Pancreas (tissue), 10 donors: ENCODE measurements around the gene PPP1R1B. TPM values are rescaled to one million over a fixed set of nuclear protein-coding genes. Genes with fewer than 3 reads are reported as not detected.

Experiments used
- ATAC-seq, 4 donors: fragments of 200-7000 bp; cut with Tn5 transposase; one replicate each; pipeline versions ENCODE4 v1.8.0 to v1.9.1; 2020; ENCODE audit warnings: mild to moderate bottlenecking in 4 of 4, moderate library complexity in 4 of 4
- DNase-seq, 6 donors: peaks; one replicate each; pipeline ENCODE4 v3.0.0-alpha.2; 2020
- FAIRE-seq: peaks from 2 replicates; lab custom pipeline; 2012; peaks lifted over from hg19 to GRCh38; lab: Jason Lieb, UNC
- H3K27ac ChIP-seq, 4 donors: fragments of 200-600 bp; sonication (generic); 1 replicate in 3 of 4; 2 replicates in 1 of 4; pipeline versions ENCODE4 v1.5.0 to v1.8.0; 2020
- H3K27me3 ChIP-seq, 4 donors: fragments of 200-600 bp; one replicate each; pipeline ENCODE4 v1.8.0; 2021
- H3K36me3 ChIP-seq, 3 donors: fragments of 200-600 bp; sonication (generic) in 1 of 3; one replicate each; pipeline versions ENCODE4 v1.5.0 to v1.8.0; 2020 to 2021
- H3K4me1 ChIP-seq, 3 donors: fragments of 200-600 bp; one replicate each; pipeline ENCODE4 v1.8.0; 2021
- H3K4me3 ChIP-seq, 4 donors: fragments of 200-600 bp; sonication (generic) in 2 of 4; one replicate each; pipeline versions ENCODE4 v1.5.0 to v1.8.0; 2020 to 2021
- H3K9me3 ChIP-seq, 4 donors: fragments of 200-600 bp; one replicate each; pipeline ENCODE4 v1.8.0; 2021
- WGBS, 2 donors: extraction: QIAGEN DNeasy Blood & Tissue Kit; methylation state at CpG; one replicate each; pipeline ENCODE4 v1.1.7; 2013; 5-methylcytosine and 5-hydroxymethylcytosine counted together
- intact Hi-C, 3 donors: fragments of 100-400 bp; cut with DNase I; formaldehyde crosslinking; loops; one replicate each; pipeline versions ENCODE4 v1.11.1 to v1.14.2; 2022
- polyA plus RNA-seq, 2 donors: library from polyadenylated mRNA; stranded (reverse); fragments of 200-250 nt; gene quantifications; one replicate each; pipeline ENCODE4 v1.2.3, GENCODE V29; 2013
- total RNA-seq, 6 donors: library from RNA; stranded (reverse); fragmentation: NEBNext Ultra II Directional in 4 of 6; extraction: Animal tissue kit (Norgen Biotek cat#: 25700) in 4 of 6; gene quantifications; one replicate each; pipeline versions ENCODE4 v1.2.1 to v1.2.4, GENCODE V29; 2021 to 2023
- TF ChIP-seq, protein P1 (sequence below), 4 donors: fragments of 200-600 bp; sonication (generic) in 3 of 4; IDR thresholded peaks; one replicate each; pipeline versions ENCODE4 v1.5.0 to v1.8.0; 2021; ENCODE audit warnings: antibody characterized with exemption in 4 of 4
- donor health status: healthy with polysubstance abuse.
- donor health status: DM: no; HTN: no; CAD: no; lungs with moderate emphysema.
- donor health status: DM: no; HTN: no; CAD: no.
- donor health status: control.
- donor health status: control.
- donor health status: Bipolar disorder and iron deficiency.
- donor health status: DM: yes; HTN: yes; CAD: no.
- donor health status: DM: no; HTN: no; CAD: no.
- donor health status: DM: no; HTN: no; CAD: no.
- donor health status: DM: yes; HTN: yes; CAD: no.

The PPP1R1B gene
- total and polyA plus RNA-seq, 8 donors: 42.8 to 201 (median 63.5) TPM

DNA sequence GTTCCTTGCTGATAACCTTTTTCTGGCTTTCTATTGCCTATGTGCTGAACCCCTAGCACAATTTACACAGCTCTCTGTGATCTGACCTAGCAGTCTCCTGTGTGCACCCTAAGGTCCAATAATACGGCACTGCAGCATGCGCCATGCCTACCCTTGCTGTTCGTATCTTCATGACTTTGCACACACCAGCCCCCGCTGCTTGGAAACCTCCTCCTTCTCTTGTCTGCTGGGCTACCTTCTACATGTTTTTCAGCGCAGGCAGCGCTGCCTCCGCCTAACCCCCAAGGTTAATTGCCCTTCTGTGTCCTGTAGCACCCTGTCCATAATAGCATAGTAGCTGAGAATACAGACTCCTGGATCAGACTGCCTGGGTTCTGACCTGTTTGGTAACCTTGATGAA lies 11.6 kb downstream of the PPP1R1B start:
- Histone ChIP-seq H3K36me3 (no peaks in the 10 kb centered on the region), H3K4me3 (peak overlapping the region in 1 of 4 donors; percentile 94), H3K9me3 (no peaks in the 10 kb centered on the region), H3K27me3 (no peaks in the 10 kb centered on the region), H3K4me1 (peaks cover 6 to 33% (median 14%) of the 10 kb centered on the region in 3 donors), H3K27ac (no peak overlapping the region)
- 84 to 90% methylated on average over 7 of the region's 7 CpGs for WGBS, 2 donors
- intact Hi-C loops: no loop called here
- no peak for FAIRE-seq
- DNase-seq: no peak
- no peak for ATAC-seq
- TF ChIP-seq, protein P1, sequence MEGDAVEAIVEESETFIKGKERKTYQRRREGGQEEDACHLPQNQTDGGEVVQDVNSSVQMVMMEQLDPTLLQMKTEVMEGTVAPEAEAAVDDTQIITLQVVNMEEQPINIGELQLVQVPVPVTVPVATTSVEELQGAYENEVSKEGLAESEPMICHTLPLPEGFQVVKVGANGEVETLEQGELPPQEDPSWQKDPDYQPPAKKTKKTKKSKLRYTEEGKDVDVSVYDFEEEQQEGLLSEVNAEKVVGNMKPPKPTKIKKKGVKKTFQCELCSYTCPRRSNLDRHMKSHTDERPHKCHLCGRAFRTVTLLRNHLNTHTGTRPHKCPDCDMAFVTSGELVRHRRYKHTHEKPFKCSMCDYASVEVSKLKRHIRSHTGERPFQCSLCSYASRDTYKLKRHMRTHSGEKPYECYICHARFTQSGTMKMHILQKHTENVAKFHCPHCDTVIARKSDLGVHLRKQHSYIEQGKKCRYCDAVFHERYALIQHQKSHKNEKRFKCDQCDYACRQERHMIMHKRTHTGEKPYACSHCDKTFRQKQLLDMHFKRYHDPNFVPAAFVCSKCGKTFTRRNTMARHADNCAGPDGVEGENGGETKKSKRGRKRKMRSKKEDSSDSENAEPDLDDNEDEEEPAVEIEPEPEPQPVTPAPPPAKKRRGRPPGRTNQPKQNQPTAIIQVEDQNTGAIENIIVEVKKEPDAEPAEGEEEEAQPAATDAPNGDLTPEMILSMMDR (IDR thresholded peaks at IDR 0.05): no peak

DNA sequence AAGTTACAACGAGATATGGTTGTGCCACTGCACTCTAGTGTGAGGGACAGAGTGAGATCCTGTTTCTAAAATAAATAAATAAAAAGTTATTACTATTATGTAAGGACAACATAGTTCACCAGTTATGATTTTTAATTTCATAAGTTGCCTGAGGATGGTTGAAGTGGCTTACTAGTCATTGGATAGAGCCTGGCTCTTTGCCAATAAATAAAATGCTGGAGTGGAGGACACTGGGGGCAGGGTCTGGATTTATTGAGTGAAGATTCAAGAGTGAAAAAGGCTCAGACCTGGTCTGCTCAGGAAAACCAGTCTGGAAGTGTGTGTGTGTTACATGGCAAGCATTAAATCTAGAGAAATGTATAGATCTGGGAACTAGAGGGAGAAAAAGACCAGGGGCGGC lies 12.3 kb downstream of the PPP1R1B start:
- Histone ChIP-seq H3K27ac (no peak overlapping the region), H3K9me3 (no peaks in the 10 kb centered on the region), H3K4me1 (peaks cover 6 to 33% (median 14%) of the 10 kb centered on the region in 3 donors), H3K4me3 (no peak overlapping the region), H3K36me3 (no peaks in the 10 kb centered on the region), H3K27me3 (no peaks in the 10 kb centered on the region)
- WGBS, 2 donors: 86 to 89% methylated on average over 2 of the region's 2 CpGs
- intact Hi-C loops: no loop called here
- TF ChIP-seq, protein P1 (IDR thresholded peaks at IDR 0.05): no peak
- DNase-seq: no peak
- no peak for ATAC-seq
- FAIRE-seq: no peak

DNA sequence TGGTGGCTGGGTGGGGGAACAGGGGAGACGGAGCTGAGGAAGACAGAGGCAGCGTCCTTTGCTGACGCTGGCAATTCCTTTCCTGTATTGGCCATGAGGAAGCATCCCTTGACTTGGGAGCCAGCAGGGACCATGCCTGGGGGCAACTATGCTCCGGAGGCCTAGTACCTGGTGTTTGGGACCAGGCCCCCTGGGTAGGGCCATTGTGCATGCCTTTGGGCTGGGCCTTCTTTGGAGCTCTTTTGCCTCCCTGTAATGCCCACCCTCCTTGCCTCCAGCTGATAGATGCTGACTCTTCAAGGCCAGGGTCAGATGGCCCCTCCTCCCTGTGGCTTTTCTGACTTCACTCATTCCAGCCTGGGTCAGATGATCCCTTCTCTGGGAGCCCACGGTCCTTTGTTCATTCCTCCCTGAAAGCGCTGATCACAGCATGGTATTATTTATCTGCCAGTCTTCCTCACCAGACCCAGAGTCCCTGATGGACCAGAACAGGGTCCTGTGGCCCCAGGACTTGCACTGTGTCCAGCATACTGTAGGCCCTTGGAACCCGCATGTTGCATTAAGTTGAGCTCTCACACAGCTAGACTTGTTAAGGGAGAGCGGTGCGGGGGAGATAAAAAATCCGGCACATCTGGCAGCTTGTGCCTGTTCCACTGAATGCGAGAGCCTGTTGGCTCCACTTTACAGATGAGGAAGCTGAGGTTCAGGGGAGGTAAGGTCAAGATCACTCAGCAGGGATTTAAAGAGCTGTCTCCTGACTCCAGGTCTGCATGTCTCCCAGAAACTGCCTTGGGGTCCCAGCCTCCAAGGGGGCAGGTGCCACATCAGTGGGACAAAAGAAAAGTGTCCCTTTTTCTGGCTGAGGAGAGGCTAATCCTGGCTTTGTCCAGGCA lies 13.1 kb downstream of the PPP1R1B start:
- Histone ChIP-seq H3K9me3 (no peaks in the 10 kb centered on the region), H3K4me3 (no peak overlapping the region), H3K36me3 (no peaks in the 10 kb centered on the region), H3K4me1 (peaks cover 6 to 33% (median 14%) of the 10 kb centered on the region in 3 donors), H3K27me3 (no peaks in the 10 kb centered on the region), H3K27ac (no peak overlapping the region)
- ATAC-seq: no peak
- FAIRE-seq: no peak
- intact Hi-C loops: no loop called here
- 83 to 85% methylated on average over 11 of the region's 11 CpGs for WGBS, 2 donors
- no peak for DNase-seq
- TF ChIP-seq, protein P1 (IDR thresholded peaks at IDR 0.05): no peak

DNA sequence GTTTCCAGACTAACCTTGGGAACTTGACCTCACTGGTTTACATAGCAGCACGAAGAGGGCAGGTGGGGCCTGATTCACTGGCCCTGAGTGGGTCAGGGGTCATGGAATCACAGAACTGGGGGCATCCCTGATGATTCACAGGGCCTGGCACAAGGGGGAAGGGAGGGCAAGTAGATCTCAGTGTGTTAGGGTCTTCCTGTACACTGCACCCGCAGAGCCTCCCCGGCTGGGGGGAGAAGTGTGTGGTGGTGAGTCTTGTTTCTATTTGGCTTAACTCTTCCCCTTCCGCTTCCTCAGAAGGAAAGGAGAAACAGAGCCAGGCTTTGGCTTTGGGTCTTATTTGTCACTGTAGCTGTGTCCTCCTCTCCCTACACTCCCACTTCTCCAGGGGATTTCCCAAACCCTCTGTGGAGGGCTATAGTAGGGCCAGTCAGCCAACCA lies 13.9 kb downstream of the PPP1R1B start:
- Histone ChIP-seq H3K9me3 (no peaks in the 10 kb centered on the region), H3K27ac (no peak overlapping the region), H3K4me3 (no peak overlapping the region), H3K36me3 (no peaks in the 10 kb centered on the region), H3K4me1 (peaks cover 6 to 33% (median 14%) of the 10 kb centered on the region in 3 donors), H3K27me3 (no peaks in the 10 kb centered on the region)
- no peak for ATAC-seq
- DNase-seq: no peak
- intact Hi-C loops: no loop called here
- TF ChIP-seq, protein P1 (IDR thresholded peaks at IDR 0.05): no peak
- no peak for FAIRE-seq
- WGBS, 2 donors: 41 to 51% methylated on average over 4 of the region's 4 CpGs

DNA sequence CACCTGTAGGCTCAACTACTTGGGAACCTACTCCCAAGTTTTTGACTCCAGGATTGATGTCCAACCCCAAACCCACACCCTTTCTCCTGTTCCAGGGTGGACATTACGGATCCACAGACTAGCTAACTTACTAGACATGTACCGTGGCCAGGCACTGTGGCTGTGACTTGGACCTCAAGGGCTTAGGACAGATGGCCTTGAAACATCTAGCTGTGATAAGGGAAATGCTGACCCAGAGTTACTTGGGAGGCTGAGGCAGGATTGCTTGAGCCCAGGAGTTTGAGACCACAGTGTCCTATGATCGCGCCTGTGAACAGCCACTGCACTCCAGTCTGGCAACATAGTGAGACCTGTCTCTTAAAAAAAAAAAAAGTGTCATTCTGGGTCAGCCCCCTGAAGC lies 14.3 kb downstream of the PPP1R1B start:
- no peaks in the 10 kb centered on the region for H3K36me3 ChIP-seq

More for the DNA sequence above, 14.3 kb downstream of the PPP1R1B start:
- peaks cover 5 to 30% (median 13%) of the 10 kb centered on the region in 3 donors for H3K4me1 ChIP-seq
- H3K4me3 ChIP-seq: no peak overlapping the region
- ATAC-seq: no peak
- TF ChIP-seq, protein P1 (IDR thresholded peaks at IDR 0.05): no peak
- intact Hi-C loops: no loop called here
- no peaks in the 10 kb centered on the region for H3K27me3 ChIP-seq
- no peak overlapping the region for H3K27ac ChIP-seq
- no peak for FAIRE-seq
- no peak for DNase-seq
- H3K9me3 ChIP-seq: no peaks in the 10 kb centered on the region
- 76% methylated on average over 4 of the region's 4 CpGs for WGBS, 2 donors
